ENCODE results near the gene PRRT4.

PRRT4 gene

DNA sequence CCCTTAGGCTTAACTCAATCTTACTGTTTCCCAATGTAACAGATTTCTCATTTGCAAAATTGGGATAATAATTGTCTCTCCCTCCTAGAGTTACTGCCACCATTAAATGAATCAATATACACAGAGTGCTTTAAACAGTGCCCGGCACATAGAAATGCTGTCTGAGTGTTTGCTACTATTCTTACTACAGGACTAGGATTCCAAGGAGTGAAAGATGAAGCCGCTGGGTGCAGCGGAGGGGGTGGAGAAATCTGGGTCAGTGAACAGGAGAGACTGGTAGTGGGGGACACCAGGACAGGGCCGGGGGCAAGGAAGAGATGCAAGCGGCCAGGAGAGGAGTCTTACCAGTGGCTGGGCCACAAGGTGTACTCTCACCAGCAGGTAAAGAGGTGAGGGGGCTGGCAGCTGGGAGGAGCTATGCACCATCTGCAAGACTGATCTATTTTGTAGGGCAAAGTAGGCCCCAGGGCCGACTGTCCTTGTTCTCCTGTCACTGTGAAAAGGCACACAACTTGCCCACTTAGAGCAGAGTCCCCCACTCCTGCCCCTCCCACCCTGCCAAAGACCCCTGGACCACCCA lies 18.5 kb upstream of the PRRT4 start:
- TF ChIP-seq, protein P1, sequence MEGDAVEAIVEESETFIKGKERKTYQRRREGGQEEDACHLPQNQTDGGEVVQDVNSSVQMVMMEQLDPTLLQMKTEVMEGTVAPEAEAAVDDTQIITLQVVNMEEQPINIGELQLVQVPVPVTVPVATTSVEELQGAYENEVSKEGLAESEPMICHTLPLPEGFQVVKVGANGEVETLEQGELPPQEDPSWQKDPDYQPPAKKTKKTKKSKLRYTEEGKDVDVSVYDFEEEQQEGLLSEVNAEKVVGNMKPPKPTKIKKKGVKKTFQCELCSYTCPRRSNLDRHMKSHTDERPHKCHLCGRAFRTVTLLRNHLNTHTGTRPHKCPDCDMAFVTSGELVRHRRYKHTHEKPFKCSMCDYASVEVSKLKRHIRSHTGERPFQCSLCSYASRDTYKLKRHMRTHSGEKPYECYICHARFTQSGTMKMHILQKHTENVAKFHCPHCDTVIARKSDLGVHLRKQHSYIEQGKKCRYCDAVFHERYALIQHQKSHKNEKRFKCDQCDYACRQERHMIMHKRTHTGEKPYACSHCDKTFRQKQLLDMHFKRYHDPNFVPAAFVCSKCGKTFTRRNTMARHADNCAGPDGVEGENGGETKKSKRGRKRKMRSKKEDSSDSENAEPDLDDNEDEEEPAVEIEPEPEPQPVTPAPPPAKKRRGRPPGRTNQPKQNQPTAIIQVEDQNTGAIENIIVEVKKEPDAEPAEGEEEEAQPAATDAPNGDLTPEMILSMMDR (IDR thresholded peaks at IDR 0.05): no peak
- peaks cover 9 to 10% of the 10 kb centered on the region in 2 experiments for H3K4me1 ChIP-seq (ENCODE audit: control insufficient read depth in 1 of 2, insufficient read depth in 1 of 2, low read depth in 1 of 2, low read length in 1 of 2)
- H3K4me3 ChIP-seq (ENCODE audit: low read depth in 1 of 2, low read length in 1 of 2): no peak overlapping the region
- H3K9me3 ChIP-seq: no peaks in the 10 kb centered on the region
- H3K27me3 ChIP-seq: no peaks in the 10 kb centered on the region
- no peaks in the 10 kb centered on the region for H3K36me3 ChIP-seq
- no peak overlapping the region for H3K27ac ChIP-seq

DNA sequence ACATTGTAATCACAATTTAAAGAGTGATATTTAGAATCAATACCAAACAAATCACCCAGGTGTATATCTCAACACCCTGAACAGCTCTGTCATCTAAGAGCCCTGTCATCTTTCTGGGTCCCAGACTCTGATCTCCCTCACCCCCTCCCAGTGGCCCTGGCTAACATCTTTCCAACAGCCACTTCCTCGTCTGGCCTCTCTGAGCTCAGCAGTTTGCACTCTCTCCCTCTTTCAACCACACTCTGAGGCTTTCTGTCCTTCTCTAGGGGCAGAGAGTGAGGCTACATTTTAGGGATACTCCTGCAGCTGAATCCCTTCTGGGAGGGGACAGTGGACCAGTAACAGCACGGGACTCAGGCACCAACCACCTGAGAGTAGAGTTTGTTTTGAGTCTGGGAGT lies 17.1 kb upstream of the PRRT4 start:
- H3K27me3 ChIP-seq: no peaks in the 10 kb centered on the region
- TF ChIP-seq, protein P1 (IDR thresholded peaks at IDR 0.05): no peak
- H3K4me1 ChIP-seq (ENCODE audit: control insufficient read depth in 1 of 2, insufficient read depth in 1 of 2, low read depth in 1 of 2, low read length in 1 of 2): peaks cover 9 to 10% of the 10 kb centered on the region in 2 experiments
- no peak overlapping the region for H3K4me3 ChIP-seq (ENCODE audit: low read depth in 1 of 2, low read length in 1 of 2)
- H3K9me3 ChIP-seq: no peaks in the 10 kb centered on the region
- H3K36me3 ChIP-seq: no peaks in the 10 kb centered on the region
- no peak overlapping the region for H3K27ac ChIP-seq

DNA sequence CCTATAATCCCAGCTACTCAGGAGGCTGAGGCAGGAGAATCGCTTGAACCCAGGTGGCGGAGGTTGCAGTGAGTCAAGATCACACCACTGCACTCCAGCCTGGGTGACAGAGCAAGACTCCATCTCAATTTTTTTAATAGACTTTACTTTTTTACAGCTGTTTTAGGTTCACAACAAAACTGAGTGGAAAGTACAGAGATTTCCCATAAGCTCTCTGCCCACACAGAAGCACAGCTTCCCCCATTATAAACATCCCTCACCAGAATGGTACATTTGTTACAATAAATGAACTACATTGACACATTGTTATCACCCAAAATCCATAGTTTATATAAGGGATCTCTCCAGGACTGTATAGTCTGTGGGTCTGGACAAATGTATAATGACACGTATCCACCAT lies 14.6 kb upstream of the PRRT4 start:
- H3K27ac ChIP-seq: no peak overlapping the region
- no peak overlapping the region for H3K4me3 ChIP-seq (ENCODE audit: low read depth in 1 of 2, low read length in 1 of 2)
- TF ChIP-seq, protein P1 (IDR thresholded peaks at IDR 0.05): no peak
- no peaks in the 10 kb centered on the region for H3K9me3 ChIP-seq
- no peaks in the 10 kb centered on the region for H3K27me3 ChIP-seq
- H3K4me1 ChIP-seq (ENCODE audit: control insufficient read depth in 1 of 2, insufficient read depth in 1 of 2, low read depth in 1 of 2, low read length in 1 of 2): peaks cover 5 to 6% of the 10 kb centered on the region in 2 experiments
- no peaks in the 10 kb centered on the region for H3K36me3 ChIP-seq

DNA sequence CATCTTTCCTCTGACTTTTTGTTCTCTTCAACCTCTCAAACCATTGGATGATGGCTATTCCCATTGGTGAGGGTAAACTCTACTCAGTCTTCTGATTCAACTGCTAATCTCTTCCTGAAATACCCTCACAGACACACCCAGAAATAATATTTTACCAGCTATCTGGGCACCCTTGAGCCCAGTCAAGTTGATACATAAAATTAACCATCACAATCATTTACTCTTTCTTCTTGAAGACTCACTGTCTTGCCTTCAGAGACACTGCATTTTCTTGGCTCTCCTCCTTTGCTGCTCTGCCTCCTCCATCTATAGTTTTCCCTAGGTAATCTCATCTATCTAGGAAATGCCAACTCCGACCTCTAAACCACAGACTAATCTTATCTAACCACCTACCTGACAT lies 12.6 kb upstream of the PRRT4 start:
- H3K27me3 ChIP-seq: no peaks in the 10 kb centered on the region
- no peaks in the 10 kb centered on the region for H3K36me3 ChIP-seq
- H3K4me3 ChIP-seq (ENCODE audit: low read depth in 1 of 2, low read length in 1 of 2): no peak overlapping the region
- no peaks in the 10 kb centered on the region for H3K9me3 ChIP-seq
- no peak overlapping the region for H3K27ac ChIP-seq
- no peaks in the 10 kb centered on the region for H3K4me1 ChIP-seq (ENCODE audit: control insufficient read depth in 1 of 2, insufficient read depth in 1 of 2, low read depth in 1 of 2, low read length in 1 of 2)
- TF ChIP-seq, protein P1 (IDR thresholded peaks at IDR 0.05): no peak

DNA sequence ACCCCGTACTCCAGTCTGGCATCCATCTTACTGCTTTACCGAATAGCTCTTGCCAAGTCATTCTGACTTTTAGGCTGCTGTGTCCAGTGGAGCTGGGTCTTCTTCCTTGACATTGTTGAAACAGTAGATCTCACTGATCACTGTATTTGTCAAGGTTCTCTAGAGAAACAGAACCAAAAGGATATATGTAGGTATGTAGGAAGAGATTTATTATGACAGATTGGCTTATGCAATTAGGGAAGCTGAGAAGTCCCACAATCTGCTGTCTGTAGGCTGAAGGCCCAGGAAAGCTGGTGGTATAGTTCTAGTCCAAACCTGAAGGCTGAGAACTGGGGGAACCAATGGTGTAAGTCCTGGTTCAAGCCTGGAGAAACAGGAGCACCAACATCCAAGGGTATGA lies 12.1 kb upstream of the PRRT4 start:
- TF ChIP-seq, protein P1 (IDR thresholded peaks at IDR 0.05): no peak
- H3K9me3 ChIP-seq: no peaks in the 10 kb centered on the region
- no peak overlapping the region for H3K27ac ChIP-seq
- H3K27me3 ChIP-seq: no peaks in the 10 kb centered on the region
- no peak overlapping the region for H3K4me3 ChIP-seq (ENCODE audit: low read depth in 1 of 2, low read length in 1 of 2)
- no peaks in the 10 kb centered on the region for H3K36me3 ChIP-seq
- H3K4me1 ChIP-seq (ENCODE audit: control insufficient read depth in 1 of 2, insufficient read depth in 1 of 2, low read depth in 1 of 2, low read length in 1 of 2): no peaks in the 10 kb centered on the region

DNA sequence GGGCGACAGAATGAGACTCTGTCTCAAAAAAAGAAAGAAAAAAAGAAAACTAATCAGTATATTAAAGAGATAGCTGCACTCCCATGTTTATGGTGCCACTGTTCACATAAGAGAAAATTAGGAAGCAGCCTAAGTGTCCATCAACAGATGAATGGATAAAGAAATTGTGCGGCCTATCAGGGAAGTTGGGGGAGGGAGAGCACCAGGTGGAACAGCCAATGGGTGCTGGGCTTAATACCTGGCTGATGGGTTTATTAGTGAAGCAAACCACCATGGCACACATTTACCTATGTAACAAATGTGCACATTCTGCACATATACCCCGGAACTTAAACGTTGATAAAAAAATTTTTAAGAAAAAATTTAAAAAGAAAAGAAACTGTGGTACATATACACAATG lies 9.0 kb upstream of the PRRT4 start:
- Histone ChIP-seq H3K4me3 (ENCODE audit: low read depth in 1 of 2, low read length in 1 of 2) (no peak overlapping the region), H3K36me3 (no peaks in the 10 kb centered on the region), H3K27me3 (no peaks in the 10 kb centered on the region), H3K27ac (no peak overlapping the region), H3K4me1 (ENCODE audit: control insufficient read depth in 1 of 2, insufficient read depth in 1 of 2, low read depth in 1 of 2, low read length in 1 of 2) (peaks cover 8 to 12% of the 10 kb centered on the region in 2 experiments), H3K9me3 (no peaks in the 10 kb centered on the region)
- TF ChIP-seq, protein P1 (IDR thresholded peaks at IDR 0.05): no peak

All from neutrophil (primary cell).